ENCODE results near the gene MRPL12. TPM values are rescaled to one million over a fixed set of nuclear protein-coding genes. Genes with fewer than 3 reads are reported as not detected.

MRPL12 gene
- total RNA-seq, 1 experiment from 2014 or later = 139 TPM

GRCh38 chr17:81666342-81667191, 36.6 kb upstream of the MRPL12 start, which contains the start of the genes CCDC137 and OXLD1 (continued):
- peak; percentile 13; the same call in 1 of the 2 replicates for TF ChIP-seq PRDM15 (CRISPR knock-in tag; IDR thresholded peaks at IDR 0.05)
- TF ChIP-seq ZBTB43 (CRISPR knock-in tag; IDR thresholded peaks at IDR 0.05) = peak; percentile 97
- TF ChIP-seq RELA (CRISPR knock-in tag; IDR thresholded peaks at IDR 0.05; ENCODE audit: borderline replicate concordance) = no peak
- TF ChIP-seq PREB (CRISPR knock-in tag; IDR thresholded peaks at IDR 0.05; ENCODE audit: borderline replicate concordance) = no peak
- no peak for TF ChIP-seq ZSCAN18 (CRISPR knock-in tag; IDR thresholded peaks at IDR 0.05)
- TF ChIP-seq HMGA2 (CRISPR knock-in tag; IDR thresholded peaks at IDR 0.05) = no peak
- no peak for TF ChIP-seq MXD4 (CRISPR knock-in tag; IDR thresholded peaks at IDR 0.05; ENCODE audit: borderline replicate concordance)
- peak; percentile 80; the same call in 1 of the 2 replicates for TF ChIP-seq KAT7 (CRISPR knock-in tag; IDR thresholded peaks at IDR 0.05; ENCODE audit: borderline replicate concordance)
- TF ChIP-seq JAZF1 (CRISPR knock-in tag; IDR thresholded peaks at IDR 0.05) = no peak

- peak overlapping the region; percentile 96 for H3K4me3 Mint-ChIP-seq
- H3K27ac Mint-ChIP-seq = peak overlapping the region; percentile 91
- H3K27me3 Mint-ChIP-seq (ENCODE audit: low read depth) = no peaks in the 10 kb centered on the region
- H3K36me3 Mint-ChIP-seq = peaks cover 48% of the 10 kb centered on the region
- 0 out of 2 replicates have a peak, but pooled peaks have one; percentile 5 for ATAC-seq
- POLR2A ChIA-PET = no interaction called here
- CTCF ChIA-PET = interaction anchor here (0.6 to 1.7 kb wide), 9 partner anchors 16 to 363 kb away, joined by 3 to 10 read pairs (median 4); partner anchors contain the start of genes ARL16, HGS, MRPL12 and NPLOC4
- peaks cover 21% of the 10 kb centered on the region for H3K4me1 Mint-ChIP-seq
- no peaks in the 10 kb centered on the region for H3K9me3 Mint-ChIP-seq
- DNase-seq (ENCODE audit: low spot score) = peak; percentile 68
- TF ChIP-seq CBFB (CRISPR knock-in tag; IDR thresholded peaks at IDR 0.05; ENCODE audit: low read depth) (no peak), ZNF281 (CRISPR knock-in tag; IDR thresholded peaks at IDR 0.05) (no peak), ZNF532 (CRISPR knock-in tag; IDR thresholded peaks at IDR 0.05; ENCODE audit: borderline replicate concordance) (no peak), MLX (CRISPR knock-in tag; IDR thresholded peaks at IDR 0.05) (no peak), SP1 (CRISPR knock-in tag; conservative IDR thresholded peaks at IDR 0.05) (no peak), ELF4 (CRISPR knock-in tag; IDR thresholded peaks at IDR 0.05; ENCODE audit: low read depth) (no peak), HMGA2 (CRISPR knock-in tag; IDR thresholded peaks at IDR 0.05) (no peak), ZBTB21 (CRISPR knock-in tag; IDR thresholded peaks at IDR 0.05; ENCODE audit: borderline replicate concordance) (no peak), ZNF219 (CRISPR knock-in tag; IDR thresholded peaks at IDR 0.05; ENCODE audit: borderline replicate concordance) (no peak), CREM (CRISPR knock-in tag; IDR thresholded peaks at IDR 0.05) (no peak), ZNF396 (CRISPR knock-in tag; IDR thresholded peaks at IDR 0.05; ENCODE audit: borderline replicate concordance) (no peak)
These were observed 35.4 kb upstream of the MRPL12 start for GRCh38 chr17:81667754-81668153.

Data from WTC11 (cell line).